Measurements from ENCODE around the gene ZG16B. TPM values are rescaled to one million over a fixed set of nuclear protein-coding genes. Genes with fewer than 3 reads are reported as not detected.

Gene ZG16B
- total RNA-seq, 1 donor from 2014 or later = 1,549 TPM

- no peak for DNase-seq
Observed at GRCh38 chr16:2806286-2806685, 23.8 kb upstream of the ZG16B start.

GRCh38 chr16:2808181-2808580 is 21.9 kb upstream of the ZG16B start:
- DNase-seq = no peak

GRCh38 chr16:2809149-2809760 is 20.8 kb upstream of the ZG16B start:
- DNase-seq = no peak

GRCh38 chr16:2810651-2811050 is 19.5 kb upstream of the ZG16B start:
- DNase-seq = no peak

GRCh38 chr16:2811703-2812471 is 18.2 kb upstream of the ZG16B start:
- no peak for DNase-seq

GRCh38 chr16:2813771-2814221 is 16.3 kb upstream of the ZG16B start:
- no peak for DNase-seq

- DNase-seq = no peak
Observed at GRCh38 chr16:2814551-2815298, 15.4 kb upstream of the ZG16B start.

GRCh38 chr16:2815299-2815771 is 14.8 kb upstream of the ZG16B start:
- peak; percentile 14 for DNase-seq

GRCh38 chr16:2816751-2817339 is 13.3 kb upstream of the ZG16B start, which contains the start of gene PRSS21:
PRSS21 (plus strand) TSS chr16:2817237; CDS start chr16:2817269, 32 bp downstream.
- DNase-seq = no peak

- DNase-seq = no peak
Observed at GRCh38 chr16:2817340-2818271, 12.5 kb upstream of the ZG16B start.

- DNase-seq = no peak
Observed at GRCh38 chr16:2818272-2818876, 11.7 kb upstream of the ZG16B start.

- no peak for DNase-seq
Observed at GRCh38 chr16:2819179-2819938, 10.7 kb upstream of the ZG16B start.

GRCh38 chr16:2819939-2820835 is 9.9 kb upstream of the ZG16B start:
- DNase-seq = no peak

GRCh38 chr16:2820836-2821486 is 9.1 kb upstream of the ZG16B start:
- no peak for DNase-seq

- no peak for DNase-seq
Observed at GRCh38 chr16:2821487-2822157, 8.5 kb upstream of the ZG16B start.

- DNase-seq = no peak
Observed at GRCh38 chr16:2822158-2822495, 8.0 kb upstream of the ZG16B start.

GRCh38 chr16:2822496-2822895 is 7.6 kb upstream of the ZG16B start:
- DNase-seq = no peak

- DNase-seq = no peak
Observed at GRCh38 chr16:2824626-2825025, 5.5 kb upstream of the ZG16B start.

All from tongue (tissue), 2 donors.